ENCODE data around the gene LVRN.

Gene LVRN

GRCh38 chr5:116023619-116024018 lies 61.3 kb downstream of the LVRN start:
- DNase-seq (ENCODE audit: low read depth, low spot score), result no peak

- DNase-seq (ENCODE audit: low read depth, low spot score), result no peak
These were observed 63.6 kb downstream of the LVRN start for GRCh38 chr5:116025866-116026265.

GRCh38 chr5:116032094-116032517 lies 69.8 kb downstream of the LVRN start, which contains the start of gene ARL14EPL:
Gene ARL14EPL (plus strand): TSS chr5:116032472. CDS start chr5:116051466, 18,994 bp downstream.
- DNase-seq (ENCODE audit: low read depth, low spot score), result no peak

- DNase-seq (ENCODE audit: low read depth, low spot score), result no peak
These were observed 70.7 kb downstream of the LVRN start for GRCh38 chr5:116032991-116033390.

- DNase-seq (ENCODE audit: low read depth, low spot score), result no peak
These were observed 72.8 kb downstream of the LVRN start for GRCh38 chr5:116035123-116035522.

- DNase-seq (ENCODE audit: low read depth, low spot score), result no peak
These were observed 75.1 kb downstream of the LVRN start for GRCh38 chr5:116037236-116037822.

GRCh38 chr5:116038817-116039216 lies 76.5 kb downstream of the LVRN start:
- no peak for DNase-seq (ENCODE audit: low read depth, low spot score)

- no peak for DNase-seq (ENCODE audit: low read depth, low spot score)
These were observed 80.1 kb downstream of the LVRN start for GRCh38 chr5:116042375-116042774.

- no peak for DNase-seq (ENCODE audit: low read depth, low spot score)
These were observed 81.8 kb downstream of the LVRN start for GRCh38 chr5:116044073-116044472.

GRCh38 chr5:116045821-116046220 lies 83.5 kb downstream of the LVRN start:
- DNase-seq (ENCODE audit: low read depth, low spot score), result no peak

GRCh38 chr5:116046261-116046660 lies 84.0 kb downstream of the LVRN start:
- DNase-seq (ENCODE audit: low read depth, low spot score), result no peak

- DNase-seq (ENCODE audit: low read depth, low spot score), result no peak
These were observed 84.5 kb downstream of the LVRN start for GRCh38 chr5:116046823-116047222.

GRCh38 chr5:116058346-116058936 lies 96.2 kb downstream of the LVRN start:
- DNase-seq (ENCODE audit: low read depth, low spot score), result no peak

- DNase-seq (ENCODE audit: low read depth, low spot score), result no peak
These were observed 100.1 kb downstream of the LVRN start for GRCh38 chr5:116062352-116062751.

GRCh38 chr5:116063950-116064349 lies 101.7 kb downstream of the LVRN start:
- no peak for DNase-seq (ENCODE audit: low read depth, low spot score)

- DNase-seq (ENCODE audit: low read depth, low spot score), result peak; percentile 15
These were observed 105.9 kb downstream of the LVRN start for GRCh38 chr5:116068028-116068632.

GRCh38 chr5:116071211-116071610 lies 108.9 kb downstream of the LVRN start:
- DNase-seq (ENCODE audit: low read depth, low spot score), result no peak

GRCh38 chr5:116075191-116075831 lies 113.0 kb downstream of the LVRN start:
- no peak for DNase-seq (ENCODE audit: low read depth, low spot score)

- DNase-seq (ENCODE audit: low read depth, low spot score), result no peak
These were observed 114.2 kb downstream of the LVRN start for GRCh38 chr5:116076496-116076895.
